ENCODE measurements around the gene LPP. TPM values are rescaled to one million over a fixed set of nuclear protein-coding genes. Genes with fewer than 3 reads are reported as not detected.

LPP gene
- total RNA-seq, 1 experiment from 2014 or later: 54.0 TPM

- no TSS peak for BruUV-seq (replicated peaks)
These were observed 326.1 kb downstream of the LPP start for GRCh38 chr3:188480011-188480410.

More at GRCh38 chr3:188480011-188480410, 326.1 kb downstream of the LPP start:
- intact Hi-C loops (cut with micrococcal nuclease): no loop called here
- no peak overlapping the region for H3K4me2 ChIP-seq (ENCODE audit: low read length)
- no peaks in the 10 kb centered on the region for H3K27me3 ChIP-seq (ENCODE audit: insufficient read depth, low read length)
- ATAC-seq: no peak
- no peak for DNase-seq (ENCODE audit: low read depth, low spot score)
- H3K27ac ChIP-seq (ENCODE audit: low read depth, low read length): no peak overlapping the region
- no peaks in the 10 kb centered on the region for H3K36me3 ChIP-seq (ENCODE audit: control insufficient read depth in 1 of 2, insufficient read depth in 2 of 2, low read length in 2 of 2)
- H3K9ac ChIP-seq (ENCODE audit: low read length): no peak overlapping the region
- ChIA-PET POLR2A (no interaction called here), RAD21 (ENCODE audit: low non-redundant PET in 1 of 2, low total read pairs in 2 of 2, uncharacterized antibody in 2 of 2, unreplicated experiment in 2 of 2) (no interaction called here), CTCF (no interaction called here)
- no peaks in the 10 kb centered on the region for H4K20me1 ChIP-seq (ENCODE audit: insufficient read depth)
- H2AFZ ChIP-seq (ENCODE audit: low read depth, low read length, poor library complexity, severe bottlenecking): no peak overlapping the region
- H3K79me2 ChIP-seq (ENCODE audit: insufficient read depth, low read length): no peaks in the 10 kb centered on the region
- no peaks in the 10 kb centered on the region for H3K9me3 ChIP-seq (ENCODE audit: control insufficient read depth in 1 of 2, insufficient read depth in 1 of 2, low read depth in 1 of 2, low read length in 2 of 2)
- no peaks in the 10 kb centered on the region for H3K9me2 ChIP-seq (ENCODE audit: insufficient read depth)
- H3K4me3 ChIP-seq (replicated peaks in 1 of 2; ENCODE audit: low read depth in 1 of 2, low read length in 2 of 2): no peak overlapping the region
- TF ChIP-seq FOSL1 (IDR thresholded peaks at IDR 0.05; ENCODE audit: low read depth) (no peak), EZH2phosphoT487 (IDR thresholded peaks at IDR 0.05; ENCODE audit: borderline replicate concordance) (no peak), ELF1 (IDR thresholded peaks at IDR 0.05; ENCODE audit: borderline replicate concordance, low read depth) (no peak), REST (IDR thresholded peaks at IDR 0.05; ENCODE audit: low read depth) (no peak), ATF3 (IDR thresholded peaks at IDR 0.05) (no peak), TCF7L2 (IDR thresholded peaks at IDR 0.05; ENCODE audit: borderline replicate concordance, extremely low read depth, insufficient read depth, insufficient read length) (no peak), JUND (IDR thresholded peaks at IDR 0.05) (no peak), EZH2 (IDR thresholded peaks at IDR 0.05) (no peak), CEBPB (IDR thresholded peaks at IDR 0.05; ENCODE audit: low read depth) (no peak), RAD21 (IDR thresholded peaks at IDR 0.05; ENCODE audit: low read depth) (no peak), SIN3A (IDR thresholded peaks at IDR 0.05; ENCODE audit: low read depth) (no peak), POLR2AphosphoS5 (IDR thresholded peaks at IDR 0.05; ENCODE audit: low read depth, low read length) (no peak), POLR2A (IDR thresholded peaks at IDR 0.05; ENCODE audit: borderline replicate concordance, extremely low read depth, insufficient read depth, insufficient read length) (no peak), CTCF (IDR thresholded peaks at IDR 0.05 in 2 of 3, conservative IDR thresholded peaks at IDR 0.05 in 1 of 3; ENCODE audit: borderline replicate concordance in 1 of 3, insufficient read depth in 1 of 3, low read depth in 2 of 3, low read length in 2 of 3) (no peak), EGR1 (IDR thresholded peaks at IDR 0.05; ENCODE audit: low read depth) (no peak)
- H3K4me1 ChIP-seq (ENCODE audit: control insufficient read depth in 1 of 2, insufficient read depth in 2 of 2, low read length in 2 of 2): no peaks in the 10 kb centered on the region
